Measurements from ENCODE around the gene CYP4F22. TPM values are rescaled to one million over a fixed set of nuclear protein-coding genes. Genes with fewer than 3 reads are reported as not detected.

The CYP4F22 gene
- total and polyA plus RNA-seq, 9 of the 15 experiments (the other 6 are each of a cell fraction or from before 2014, with no cell fraction given), result not detected

- no peak overlapping the region for H3K4me2 ChIP-seq (ENCODE audit: insufficient read depth, low read length)
- no peak overlapping the region for H3K4me3 ChIP-seq
- no peak overlapping the region for H2AFZ ChIP-seq (ENCODE audit: low read depth, low read length)
- no peaks in the 10 kb centered on the region for H3K9me1 ChIP-seq (ENCODE audit: control insufficient read depth, insufficient read depth, low read length)
- no peaks in the 10 kb centered on the region for H3K36me3 ChIP-seq (ENCODE audit: control insufficient read depth, insufficient read depth, low read length)
- H3K9me3 ChIP-seq (replicated peaks; ENCODE audit: control insufficient read depth, insufficient read depth, low read depth, low read length), result no peaks in the 10 kb centered on the region
- no TSS peak for BruUV-seq (replicated peaks)
- H3K27me3 ChIP-seq (ENCODE audit: control insufficient read depth in 2 of 2, insufficient read depth in 2 of 2, low read length in 2 of 2), result peaks cover 0 to 48% of the 10 kb centered on the region in 2 experiments; a peak in 3 of 5 replicates
- ATAC-seq (no peak), FAIRE-seq (no peak), DNase-seq (ENCODE audit: extremely low read depth in 1 of 4, low spot score in 3 of 4) (no peak)
- 9% methylated on average over 5 of the region's 5 CpGs for WGBS (ENCODE audit: insufficient coverage, low coverage, missing lambda C conversion rate)
- in situ Hi-C loops (cut with MboI) (no loop called here), intact Hi-C loops (cut with micrococcal nuclease) (no loop called here)
- no peak overlapping the region for H3K27ac ChIP-seq (ENCODE audit: extremely low read depth, low read depth, low read length)
- no peaks in the 10 kb centered on the region for H3K79me2 ChIP-seq (ENCODE audit: control insufficient read depth, insufficient read depth, low read length)
- TF ChIP-seq MLX (CRISPR knock-in tag; conservative IDR thresholded peaks at IDR 0.05) (no peak), ZNF263 (CRISPR knock-in tag; IDR thresholded peaks at IDR 0.05; ENCODE audit: borderline replicate concordance) (0 out of 2 replicates have a peak, but pooled peaks have one; percentile 15)
- POLR2A ChIA-PET, result interaction anchor here (0.6 kb wide), 1 partner anchor 425 kb away, joined by 3 read pairs; no protein-coding TSS in a partner anchor
- 0 out of 2 replicates have a peak, but pooled peaks cover 8% of the 10 kb centered on the region for H4K20me1 ChIP-seq (replicated peaks; ENCODE audit: control insufficient read depth, insufficient read depth, low read length)
- peaks cover 0 to 12% of the 10 kb centered on the region in 2 experiments; a peak in 3 of 5 replicates for H3K4me1 ChIP-seq (replicated peaks in 1 of 2; ENCODE audit: control insufficient read depth in 2 of 2, insufficient read depth in 2 of 2, low read length in 2 of 2)
- H3K9ac ChIP-seq (ENCODE audit: insufficient read depth in 1 of 2, low read depth in 2 of 2, low read length in 2 of 2), result no peak overlapping the region
- CTCF ChIA-PET (ENCODE audit: low intra/inter-chr PET ratio), result interaction anchor here (0.5 kb wide), 1 partner anchor 14 kb away, joined by 3 read pairs; no protein-coding TSS in a partner anchor
Observed at GRCh38 chr19:15506074-15506571, 2.2 kb upstream of the CYP4F22 start.

Data from K562 (cell line).